Prostate gland (tissue), 2 donors: Measurements from ENCODE around the gene GPR52. TPM values are rescaled to one million over a fixed set of nuclear protein-coding genes. Genes with fewer than 3 reads are reported as not detected.

Experiments used
- DNase-seq: peaks from one replicate; pipeline ENCODE4 v3.0.0-alpha.2; 2019; ENCODE audit warnings: low spot score
- H3K27ac ChIP-seq, 2 donors: fragments of 200-600 bp; sonication (generic); 2 replicates each; pipeline ENCODE4 v1.5.1; 2017 to 2019
- H3K27me3 ChIP-seq: fragments of 200-600 bp; sonication (generic); replicated peaks from 2 replicates; pipeline ENCODE4 v1.5.1; 2019; ENCODE audit not compliant: insufficient read depth
- H3K36me3 ChIP-seq, 2 donors: fragments of 200-600 bp; sonication (generic); 1 replicate in 1 of 2; 2 replicates in 1 of 2; pipeline versions ENCODE4 v1.5.1 to v1.8.1; 2017 to 2019
- H3K4me1 ChIP-seq: fragments of 200-600 bp; sonication (generic); replicated peaks from 2 replicates; pipeline ENCODE4 v1.5.1; 2019
- H3K4me3 ChIP-seq, 2 donors: fragments of 200-600 bp; sonication (generic); 2 replicates each; pipeline ENCODE4 v1.5.1; 2017 to 2019
- H3K9me3 ChIP-seq: fragments of 200-600 bp; sonication (generic); 2 replicates; pipeline ENCODE4 v1.5.1; 2017
- CTCF ChIP-seq, 4 experiments: fragments of 200-600 bp in 2 of 4; fragments of 450-650 bp in 2 of 4; sonication (generic) in 2 of 4; IDR thresholded peaks; 1 replicate in 3 of 4; 2 replicates in 1 of 4; pipeline ENCODE4 v1.5.1; 2016 to 2019; ENCODE audit warnings: antibody characterized with exemption in 4 of 4, mild to moderate bottlenecking in 2 of 4, moderate library complexity in 2 of 4
- POLR2A ChIP-seq: fragments of 450-650 bp; IDR thresholded peaks from one replicate; pipeline ENCODE4 v1.6.1; 2016; ENCODE audit warnings: antibody characterized with exemption, mild to moderate bottlenecking
- POLR2AphosphoS5 ChIP-seq: sonication (generic); formaldehyde crosslinking; IDR thresholded peaks from one replicate; pipeline ENCODE4 v1.6.1; 2017; ENCODE audit warnings: antibody characterized with exemption
- WGBS: methylation state at CpG from one replicate; pipeline ENCODE4 v1.1.5; 2018; 5-methylcytosine and 5-hydroxymethylcytosine counted together
- intact Hi-C: fragments of 100-400 bp; cut with DNase I; formaldehyde crosslinking; loops from one replicate; pipeline ENCODE4 v1.14.2; 2022
- total RNA-seq, 2 donors: library from RNA; depleted of rRNA; stranded (reverse); fragments of >200 nt; gene quantifications; one replicate each; pipeline ENCODE4 v1.1.0, GENCODE V29; 2016

The GPR52 gene, protein sequence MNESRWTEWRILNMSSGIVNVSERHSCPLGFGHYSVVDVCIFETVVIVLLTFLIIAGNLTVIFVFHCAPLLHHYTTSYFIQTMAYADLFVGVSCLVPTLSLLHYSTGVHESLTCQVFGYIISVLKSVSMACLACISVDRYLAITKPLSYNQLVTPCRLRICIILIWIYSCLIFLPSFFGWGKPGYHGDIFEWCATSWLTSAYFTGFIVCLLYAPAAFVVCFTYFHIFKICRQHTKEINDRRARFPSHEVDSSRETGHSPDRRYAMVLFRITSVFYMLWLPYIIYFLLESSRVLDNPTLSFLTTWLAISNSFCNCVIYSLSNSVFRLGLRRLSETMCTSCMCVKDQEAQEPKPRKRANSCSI
- 1 to 10 TPM in 1 of 2 donors, under 1 TPM in 1; 0.18 to 6.0 TPM for total RNA-seq

GRCh38 chr1:174447866-174448530 is at the start of gene GPR52:
Gene GPR52, plus strand, starts transcription at chr1:174447964. Its CDS starts 148 bp downstream, at chr1:174448112.
- Histone ChIP-seq H3K36me3 (no peaks in the 10 kb centered on the region), H3K9me3 (no peaks in the 10 kb centered on the region), H3K27ac (no peak within 1 kb of the TSS), H3K27me3 (no peaks in the 10 kb centered on the region), H3K4me3 (no peak within 1 kb of the TSS), H3K4me1 (no peaks in the 10 kb centered on the region)
- DNase-seq: no peak
- intact Hi-C loops: no loop called here
- 78% methylated on average over 11 of the region's 11 CpGs for WGBS
- TF ChIP-seq CTCF (IDR thresholded peaks at IDR 0.05): no peak

DNA sequence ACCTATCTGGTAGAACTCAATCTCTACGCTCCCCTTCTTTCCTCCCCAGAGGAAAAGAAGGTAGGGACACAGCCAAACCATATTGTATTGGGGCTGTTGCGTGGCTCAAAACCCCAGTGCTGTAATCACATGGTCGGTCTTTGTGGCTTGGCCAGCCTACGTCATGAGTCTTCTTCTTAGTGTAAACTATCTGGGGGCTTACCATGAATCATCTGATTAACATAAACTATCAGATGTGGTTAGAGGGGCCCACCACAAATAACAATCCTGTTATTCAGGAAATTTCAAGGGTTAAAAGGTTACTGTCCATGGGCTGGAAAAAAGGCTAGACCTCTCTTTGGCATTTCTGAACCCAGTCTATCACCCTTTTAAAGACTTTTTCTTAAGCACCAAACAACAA is 49.5 kb upstream of the GPR52 start:
- 86% methylated on average over 4 of the region's 4 CpGs for WGBS
- TF ChIP-seq CTCF (IDR thresholded peaks at IDR 0.05): no peak
- no peak overlapping the region for H3K4me3 ChIP-seq
- no peak overlapping the region for H3K27ac ChIP-seq
- H3K4me1 ChIP-seq: no peaks in the 10 kb centered on the region
- no peak for DNase-seq
- intact Hi-C loops: no loop called here
- no peaks in the 10 kb centered on the region for H3K36me3 ChIP-seq
- H3K9me3 ChIP-seq: no peaks in the 10 kb centered on the region
- H3K27me3 ChIP-seq: no peaks in the 10 kb centered on the region

DNA sequence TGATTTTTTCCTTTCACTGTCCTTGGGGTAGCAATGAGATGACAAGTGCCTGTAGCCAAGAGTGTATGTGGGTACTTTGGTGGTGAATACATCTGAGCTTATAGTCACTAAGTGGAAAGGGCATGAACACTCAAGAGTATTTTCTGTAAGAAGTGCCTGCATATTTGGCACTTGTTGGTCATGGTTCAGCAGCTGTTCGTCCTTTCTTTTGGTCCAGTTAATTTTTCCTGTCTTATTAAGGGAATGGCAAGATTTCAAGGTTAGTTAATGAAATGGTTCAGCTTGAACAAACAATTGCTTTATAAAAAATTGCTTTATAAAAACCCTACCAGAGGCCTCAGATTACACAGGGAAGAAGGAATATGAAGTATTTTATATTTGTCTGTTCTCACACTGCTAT is 48.6 kb upstream of the GPR52 start:
- H3K9me3 ChIP-seq: no peaks in the 10 kb centered on the region
- TF ChIP-seq POLR2AphosphoS5: no peak
- no peak for TF ChIP-seq POLR2A
- TF ChIP-seq CTCF (IDR thresholded peaks at IDR 0.05): no peak
- intact Hi-C loops: no loop called here
- no peaks in the 10 kb centered on the region for H3K27me3 ChIP-seq
- H3K4me1 ChIP-seq: no peaks in the 10 kb centered on the region
- no peak overlapping the region for H3K27ac ChIP-seq
- no peak for DNase-seq
- 14% methylated on average over 1 of the region's 1 CpG for WGBS
- no peak overlapping the region for H3K4me3 ChIP-seq
- H3K36me3 ChIP-seq: no peaks in the 10 kb centered on the region

DNA sequence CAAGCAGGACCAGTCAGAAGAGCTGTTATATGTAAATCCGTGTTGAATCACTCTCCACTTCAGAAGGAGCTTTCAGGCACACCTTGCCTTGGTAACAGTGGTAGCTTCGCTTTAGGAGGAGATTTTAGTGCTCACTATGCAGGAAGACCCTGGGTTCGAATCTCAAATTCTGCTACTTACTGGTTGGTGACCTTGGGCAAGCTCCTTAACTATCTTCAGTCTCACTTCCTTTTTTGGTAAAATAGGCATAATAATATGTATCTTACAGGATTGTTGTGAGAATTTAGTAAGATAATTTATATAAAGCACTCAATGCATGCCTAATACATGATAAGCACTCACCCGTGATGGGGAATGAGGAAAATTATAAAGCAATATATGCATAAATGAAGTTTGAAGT is 46.7 kb upstream of the GPR52 start:
- no peaks in the 10 kb centered on the region for H3K9me3 ChIP-seq
- no peaks in the 10 kb centered on the region for H3K36me3 ChIP-seq
- WGBS: 95% methylated on average over 4 of the region's 4 CpGs
- no peaks in the 10 kb centered on the region for H3K27me3 ChIP-seq
- H3K4me1 ChIP-seq: no peaks in the 10 kb centered on the region
- H3K27ac ChIP-seq: no peak overlapping the region
- intact Hi-C loops: no loop called here
- no peak for DNase-seq
- no peak overlapping the region for H3K4me3 ChIP-seq
- no peak for TF ChIP-seq POLR2AphosphoS5
- no peak for TF ChIP-seq CTCF (IDR thresholded peaks at IDR 0.05)
- TF ChIP-seq POLR2A: no peak

GRCh38 chr1:174405219-174405618 is 42.5 kb upstream of the GPR52 start:
- no peak for TF ChIP-seq POLR2AphosphoS5
- no peak for TF ChIP-seq CTCF (IDR thresholded peaks at IDR 0.05)
- no peak for TF ChIP-seq POLR2A
- DNase-seq: no peak
- no peaks in the 10 kb centered on the region for H3K4me1 ChIP-seq
- WGBS: 57% methylated on average over 1 of the region's 1 CpG
- H3K27ac ChIP-seq: no peak overlapping the region
- no peak overlapping the region for H3K4me3 ChIP-seq
- no peaks in the 10 kb centered on the region for H3K36me3 ChIP-seq
- no peaks in the 10 kb centered on the region for H3K9me3 ChIP-seq
- H3K27me3 ChIP-seq: no peaks in the 10 kb centered on the region
- intact Hi-C loops: no loop called here
